Suppressor macrophage treated with lipopolysaccharide for 1 hour (primary cell): ENCODE data around the gene C12orf60.

Experiments
- DNase-seq, 3 donors: peaks; one replicate each; pipeline ENCODE4 v3.0.0-alpha.2; 2020 to 2022

C12orf60 gene

DNA sequence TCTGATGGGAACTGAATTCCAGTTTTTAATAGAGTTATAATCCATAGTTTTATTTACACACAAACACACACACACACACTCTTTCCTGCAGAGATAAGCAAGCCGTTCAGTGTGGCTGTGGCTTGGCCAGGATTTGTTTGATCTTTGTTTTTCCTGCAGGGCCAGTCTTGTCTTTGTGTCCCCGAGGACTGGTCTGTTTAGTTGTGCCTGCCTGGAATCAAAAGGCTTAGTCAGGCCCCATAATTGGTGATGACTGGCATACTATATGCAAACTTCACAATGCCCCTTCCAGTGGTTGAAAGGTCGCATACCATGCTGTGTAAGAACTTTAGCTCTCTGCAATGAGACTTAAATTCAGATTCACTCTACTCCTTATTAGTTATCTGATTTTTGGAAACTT, 26.2 kb upstream of the C12orf60 start:
- no peak for DNase-seq

DNA sequence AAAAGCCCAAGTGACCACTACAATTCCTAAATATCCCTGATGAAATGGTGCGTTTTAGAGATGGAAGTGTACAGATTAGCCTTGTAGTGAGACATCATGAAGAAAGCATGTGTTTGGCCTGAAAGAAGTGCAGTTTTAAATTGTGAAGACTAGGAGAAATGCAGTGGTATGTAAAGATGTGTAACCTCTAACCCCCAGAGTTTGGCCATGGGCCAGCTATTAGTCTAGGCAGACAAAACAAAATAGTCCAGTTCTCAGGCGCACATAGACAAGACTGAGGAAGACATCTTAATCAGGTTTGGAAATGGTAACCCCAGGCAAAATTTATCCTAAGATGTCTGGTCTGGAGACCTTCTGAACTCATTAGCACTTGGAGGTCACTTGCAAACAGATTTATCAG, 23.6 kb upstream of the C12orf60 start:
- no peak for DNase-seq

DNA sequence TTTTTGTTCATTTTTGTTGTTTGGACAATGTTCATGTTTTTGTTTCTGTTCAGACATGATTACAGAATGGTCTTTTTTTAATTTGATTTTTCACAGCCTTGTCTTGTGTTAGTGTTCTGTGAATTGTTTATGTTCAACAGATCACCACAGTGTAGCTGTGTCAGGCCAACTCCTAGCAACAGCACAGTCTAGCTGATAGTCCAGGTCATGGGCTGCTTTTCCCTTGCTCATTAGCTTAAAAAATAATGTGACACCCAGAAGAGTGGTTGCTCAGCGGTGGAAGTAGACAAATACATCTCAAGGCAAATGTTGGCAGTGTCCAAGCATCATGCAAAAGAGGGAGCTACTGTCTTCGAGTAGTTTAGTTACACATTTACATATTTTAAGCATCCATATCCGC, 22.6 kb upstream of the C12orf60 start:
- no peak for DNase-seq

DNA sequence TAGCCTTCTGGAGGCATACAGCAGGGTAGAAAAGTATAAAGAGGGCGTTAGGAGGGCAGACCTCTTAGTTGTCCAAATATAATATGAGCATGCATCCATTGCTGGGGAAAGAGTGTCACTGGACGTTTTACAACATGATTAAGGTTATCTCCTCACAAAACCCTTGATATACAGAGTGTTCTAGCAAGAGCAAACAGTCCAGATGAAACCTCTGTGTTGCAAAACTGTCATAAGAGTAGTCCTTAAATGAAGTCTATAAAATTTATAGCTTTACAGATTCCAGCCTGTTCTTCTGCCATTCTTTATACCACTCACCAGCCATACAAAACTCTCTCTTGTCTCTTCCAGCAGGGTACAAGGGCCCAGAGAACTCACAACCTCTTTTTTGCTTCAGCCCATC, 21.9 kb upstream of the C12orf60 start:
- no peak for DNase-seq

DNA sequence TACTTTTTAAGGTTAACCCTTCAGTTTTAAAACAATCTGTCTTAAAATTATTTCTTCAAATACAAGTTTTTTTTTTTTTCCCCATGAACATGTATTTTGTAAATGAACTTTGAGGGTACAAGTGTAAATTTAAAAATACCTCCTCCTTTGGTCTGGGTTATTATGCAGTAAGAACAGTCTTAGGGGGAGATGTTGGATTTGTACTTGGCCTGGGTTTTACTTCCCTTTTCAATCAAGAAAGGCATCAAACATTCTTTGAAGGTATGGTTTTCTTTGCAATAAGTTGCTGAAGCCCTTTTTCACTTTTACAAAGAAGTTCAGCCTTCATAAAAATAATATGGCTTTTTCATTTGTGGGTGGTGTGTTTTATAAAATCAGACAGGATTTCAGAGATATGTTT, 20.7 kb upstream of the C12orf60 start:
- no peak for DNase-seq

DNA sequence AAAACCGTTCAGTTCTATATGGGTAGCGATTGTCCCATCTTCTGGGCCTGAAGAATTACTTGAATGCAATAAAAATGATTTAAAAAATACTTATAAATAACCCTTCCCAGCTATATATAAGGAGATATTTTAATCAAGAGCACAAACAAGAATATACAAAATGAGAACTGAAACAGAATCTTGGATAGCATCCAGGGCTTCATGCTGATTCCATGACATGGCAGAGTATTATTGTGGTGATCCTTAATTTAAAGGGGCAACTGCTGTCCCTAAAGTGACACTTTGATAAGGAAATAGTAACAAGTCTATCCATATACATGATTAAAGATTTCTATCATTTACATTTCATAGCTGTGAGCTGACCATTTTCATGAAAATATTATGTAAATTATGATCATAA, 19.0 kb upstream of the C12orf60 start:
- DNase-seq, result peak; percentile 38 to 43 (median 42)

DNA sequence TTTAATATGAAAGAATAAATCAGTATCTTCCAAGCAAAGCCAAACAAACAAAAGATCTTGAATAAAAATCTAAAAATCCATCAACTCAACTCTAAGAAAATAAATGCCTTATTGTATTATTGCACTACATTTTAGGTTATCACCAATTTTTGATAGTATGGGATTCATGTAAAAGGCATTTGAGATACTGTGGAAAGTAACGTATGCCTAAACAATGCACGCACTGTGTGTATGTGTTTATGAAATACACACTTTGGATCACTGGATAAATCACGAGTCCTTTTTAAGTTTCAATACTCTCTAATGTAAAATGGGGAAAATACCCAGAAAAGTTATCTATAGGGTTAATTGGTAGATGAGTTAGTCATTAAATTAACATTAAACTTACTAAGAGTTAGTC, 17.9 kb upstream of the C12orf60 start:
- no peak for DNase-seq

DNA sequence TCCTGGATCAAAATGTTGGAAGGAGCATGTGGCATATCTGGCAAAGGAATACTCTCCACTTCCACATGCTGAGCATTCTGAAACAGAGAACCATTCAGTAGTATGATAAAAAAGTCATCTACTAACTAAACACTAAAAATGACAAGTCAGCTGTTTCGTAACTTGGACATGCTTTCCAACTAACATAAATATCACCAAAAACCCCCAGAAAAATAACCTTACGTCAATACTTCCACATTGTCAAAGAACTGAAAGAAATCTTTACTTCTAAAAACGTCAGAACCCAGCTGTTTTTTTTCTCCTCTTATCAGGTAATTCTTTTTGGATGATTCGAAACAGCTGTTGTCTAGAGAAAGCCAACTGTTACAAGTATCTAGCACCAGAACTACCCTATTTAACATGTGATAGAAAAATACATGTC, 8.4 kb upstream of the C12orf60 start:
- peak; percentile 52 to 83 (median 76) for DNase-seq

DNA sequence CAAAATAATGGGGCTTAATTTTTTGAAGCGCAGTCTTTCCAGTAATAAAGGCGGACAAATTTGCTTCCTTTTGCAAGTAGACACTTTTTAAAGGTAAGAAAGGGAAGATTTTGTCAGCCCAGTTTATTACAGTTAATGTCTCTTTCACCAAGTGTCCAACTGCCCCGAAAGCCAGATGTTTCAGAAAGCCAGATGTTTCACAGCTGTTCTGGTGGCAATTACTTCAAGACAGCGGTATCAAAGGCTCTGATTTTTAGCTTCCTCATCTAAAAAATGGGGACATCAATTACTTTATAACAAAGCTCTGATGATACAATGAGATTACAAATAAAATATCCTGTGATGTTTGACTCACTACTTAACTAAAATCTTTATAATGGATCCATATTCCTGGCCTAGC, 1.2 kb upstream of the C12orf60 start:
- peak in 1 of 3 donors; percentile 21 for DNase-seq

DNA sequence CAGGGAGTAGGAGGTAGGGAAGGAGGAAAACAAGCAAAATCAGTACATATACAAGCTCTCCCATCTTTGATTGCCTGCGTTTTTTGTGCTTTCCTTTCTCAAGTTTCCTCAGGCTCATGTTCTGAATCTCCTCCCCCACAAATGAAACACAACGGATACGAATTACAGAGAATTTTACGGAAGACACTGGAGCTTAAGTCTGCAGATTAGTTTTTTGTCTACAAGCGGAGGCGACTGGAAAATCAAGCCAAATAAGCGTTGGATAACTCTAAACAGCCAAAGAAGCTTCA, 804 bp upstream of the C12orf60 start:
- DNase-seq, result no peak

DNA sequence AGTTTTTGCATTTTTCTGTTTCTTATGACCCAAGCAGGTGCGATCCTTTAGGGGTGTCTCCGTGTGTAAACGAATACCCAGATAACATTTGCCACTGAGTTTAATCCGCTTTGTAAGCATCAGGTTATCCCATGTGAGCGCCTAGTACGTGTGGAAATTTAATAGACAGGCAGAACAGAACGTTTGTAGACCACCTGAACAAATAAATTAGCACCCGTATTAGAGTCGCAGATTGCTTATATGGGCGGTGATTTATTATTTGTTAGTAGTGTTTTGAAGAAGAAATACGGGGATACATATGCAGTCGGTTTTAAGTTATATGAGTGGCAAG, 325 bp downstream of the C12orf60 start:
- no peak for DNase-seq

DNA sequence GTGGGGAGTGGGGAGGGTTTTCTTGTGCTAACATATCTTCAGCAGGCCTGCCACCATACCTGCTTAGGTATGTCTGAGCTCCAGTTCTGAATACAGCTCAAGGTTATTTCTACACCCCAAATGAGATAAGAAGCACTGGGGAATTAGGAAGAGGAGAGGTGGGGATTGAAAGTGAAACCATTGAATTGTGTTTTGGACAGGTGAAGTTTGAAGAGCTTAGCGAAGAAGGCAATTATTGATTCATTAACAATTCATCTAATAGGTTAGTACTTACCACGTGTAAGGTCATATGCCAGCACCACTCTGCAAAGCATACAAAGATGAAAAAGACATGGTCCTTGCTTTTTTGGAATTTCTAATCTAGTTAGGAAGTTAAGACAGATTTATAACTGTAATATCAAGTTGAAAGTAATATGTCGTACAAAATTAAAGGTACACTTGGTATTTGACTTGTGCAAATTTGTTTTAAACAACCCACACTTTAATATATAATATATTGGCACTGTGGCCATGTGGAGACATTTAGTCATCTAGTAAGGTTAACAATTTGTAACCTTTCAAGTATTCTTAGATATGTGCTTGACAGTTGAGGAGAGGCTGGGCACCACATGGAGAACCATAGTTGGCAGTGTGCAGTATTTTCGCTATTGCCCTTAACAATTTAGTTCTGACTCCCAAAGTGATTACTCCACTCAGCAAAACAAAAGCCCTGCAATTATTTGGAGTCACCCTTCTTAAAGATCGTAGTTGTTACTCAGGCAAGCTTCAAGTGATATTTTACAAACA, 6.9 kb downstream of the C12orf60 start:
- no peak for DNase-seq

DNA sequence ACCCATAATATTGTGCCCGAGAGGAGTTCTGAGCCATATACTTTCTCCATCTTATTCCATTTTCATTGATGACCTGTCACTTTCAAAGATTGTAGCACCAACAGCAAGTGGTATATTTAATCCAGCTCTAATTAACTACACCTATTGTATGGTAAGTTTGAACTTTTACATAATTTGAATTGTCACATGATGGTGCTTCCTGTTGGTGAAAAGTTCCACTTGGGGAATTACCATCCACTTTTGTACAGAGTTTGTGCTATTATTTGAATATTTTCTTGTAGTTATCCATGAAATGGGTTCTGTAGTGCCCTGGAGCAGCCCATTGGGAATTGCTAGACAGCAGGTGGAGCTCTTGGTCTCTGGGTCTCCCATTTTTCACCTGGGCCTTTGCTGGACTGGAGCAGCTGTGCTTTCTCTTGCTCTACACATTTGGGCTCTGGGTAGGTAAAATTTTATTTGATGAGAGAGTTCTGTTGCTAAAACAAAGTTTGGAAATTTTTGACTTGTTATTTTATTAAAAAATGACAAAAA, 7.5 kb downstream of the C12orf60 start:
- peak in 1 of 3 donors; percentile 3 for DNase-seq

DNA sequence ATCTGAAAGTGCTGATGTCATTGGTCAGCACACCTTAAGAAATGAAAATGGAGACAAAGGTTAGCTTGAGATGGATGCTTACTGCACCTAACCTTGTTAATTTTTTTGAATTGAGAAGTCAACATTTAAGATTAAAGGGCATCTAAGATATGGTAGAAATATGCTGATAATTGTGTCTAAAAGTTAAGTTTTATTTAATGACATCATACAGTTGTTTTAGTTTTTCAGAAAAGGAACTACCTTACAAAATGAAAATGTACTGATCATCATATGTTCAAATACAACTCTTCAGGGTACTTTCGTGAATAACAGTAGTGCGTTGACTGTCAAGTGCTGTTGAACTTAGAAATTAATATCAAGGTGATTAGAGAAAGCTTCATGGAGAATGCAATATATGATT, 8.0 kb downstream of the C12orf60 start:
- no peak for DNase-seq

DNA sequence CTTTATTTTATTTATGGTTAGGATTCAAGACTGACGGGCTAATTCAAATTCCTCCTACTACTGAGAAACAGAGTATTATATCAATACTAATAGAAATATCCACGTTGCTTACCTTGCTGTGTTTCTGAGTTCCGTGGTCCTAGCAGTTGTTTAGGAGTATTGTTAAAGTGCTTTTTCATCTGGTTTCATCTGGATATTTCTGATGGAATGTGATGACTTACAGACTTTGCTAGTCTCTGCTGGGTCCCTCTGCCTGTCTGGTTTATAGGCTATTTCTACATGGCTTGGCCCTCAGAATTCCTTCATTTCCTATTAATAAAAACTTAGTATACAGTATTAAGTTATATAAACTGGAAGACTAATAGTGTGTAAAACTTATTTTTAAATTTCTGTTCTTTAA, 10.5 kb downstream of the C12orf60 start, which contains the start of gene SMCO3:
TSS of gene SMCO3 (minus strand) at position 169 of the 400 bp plus-strand sequence. CDS start 7,502 bp downstream, outside the sequence.
- DNase-seq, result no peak

DNA sequence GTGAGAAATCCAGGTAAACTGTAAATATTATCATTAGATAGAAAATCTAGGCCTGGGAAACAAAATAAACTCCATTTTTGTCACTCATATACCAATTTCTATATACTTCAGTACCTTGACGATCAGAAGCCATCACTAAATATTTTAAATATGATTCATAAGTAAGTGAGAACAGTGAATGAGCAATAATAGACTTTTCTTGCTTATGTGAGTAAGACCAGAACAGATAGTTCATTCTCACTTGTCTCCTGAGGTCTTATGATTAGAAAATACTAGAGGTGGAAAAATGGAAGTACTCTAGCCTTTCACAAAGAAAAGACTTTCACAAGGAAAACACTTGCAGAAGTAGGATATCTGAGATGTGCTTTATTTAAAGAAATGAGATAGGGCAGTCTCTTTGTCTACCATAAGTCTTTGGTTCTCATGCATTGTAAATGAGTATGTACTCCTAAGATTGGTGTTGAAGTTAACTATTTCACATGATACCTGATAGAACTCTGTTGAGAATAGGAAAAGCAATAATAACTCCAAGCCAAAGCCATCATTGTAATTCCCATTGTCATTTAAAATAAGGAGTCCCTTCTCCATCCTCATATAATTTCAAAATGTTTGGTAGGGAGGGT, 20.7 kb downstream of the C12orf60 start:
- DNase-seq, result no peak

DNA sequence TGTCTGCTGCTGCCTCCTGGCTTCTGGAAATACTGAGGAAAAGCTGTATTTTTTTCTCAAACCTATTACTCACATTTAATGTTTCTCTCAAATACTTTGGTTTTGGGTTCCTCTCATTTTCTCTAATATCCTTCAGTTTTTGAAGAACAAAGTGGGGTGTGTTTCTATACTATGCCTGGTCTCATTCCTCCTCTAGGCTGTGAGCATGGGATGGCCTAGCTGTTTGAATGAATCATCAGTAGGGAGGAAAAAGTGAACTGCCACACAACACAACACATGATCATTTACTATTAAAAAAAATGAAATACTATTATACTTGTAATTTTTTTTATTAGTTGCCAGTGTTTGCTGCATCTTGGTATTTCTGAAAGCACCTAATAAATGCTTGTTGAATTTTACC, 21.8 kb downstream of the C12orf60 start:
- DNase-seq, result no peak

DNA sequence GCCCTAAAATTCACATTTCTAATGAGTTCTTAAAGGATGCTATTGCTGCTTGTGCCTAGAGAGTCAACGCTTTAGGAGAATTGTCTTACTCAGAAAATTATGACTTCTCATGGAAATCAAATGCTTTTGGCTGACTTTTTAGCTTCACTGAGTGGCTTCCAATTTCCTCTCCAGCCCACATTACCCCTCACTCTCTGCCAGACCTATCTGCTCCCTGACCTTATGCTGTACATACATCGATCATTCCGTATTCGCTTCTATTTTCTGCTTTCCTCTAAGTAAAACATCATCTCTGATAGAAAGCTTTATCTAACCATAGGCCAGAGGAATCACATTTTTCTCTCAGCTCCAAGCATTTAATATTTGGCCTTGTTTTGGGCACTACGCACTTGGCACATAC, 23.0 kb downstream of the C12orf60 start:
- no peak for DNase-seq

DNA sequence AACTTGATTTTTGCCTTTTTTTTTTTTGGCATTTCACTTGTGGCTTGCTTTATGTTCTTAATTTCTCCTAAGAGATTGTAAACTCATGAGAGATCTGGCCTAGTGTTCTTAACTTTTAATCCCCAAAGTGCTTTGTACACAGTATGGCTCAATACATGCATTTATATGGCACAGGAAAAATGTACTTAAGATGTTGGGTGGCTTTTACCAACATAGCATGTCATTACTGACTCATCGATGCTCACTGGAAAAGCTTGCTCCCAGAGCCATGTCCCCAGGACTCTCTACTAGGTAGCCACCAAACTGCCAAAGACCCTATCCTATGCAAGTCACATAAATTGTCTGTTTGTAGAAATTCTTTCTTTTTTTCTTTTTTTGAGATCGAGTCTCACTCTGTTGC, 23.6 kb downstream of the C12orf60 start:
- DNase-seq, result no peak

DNA sequence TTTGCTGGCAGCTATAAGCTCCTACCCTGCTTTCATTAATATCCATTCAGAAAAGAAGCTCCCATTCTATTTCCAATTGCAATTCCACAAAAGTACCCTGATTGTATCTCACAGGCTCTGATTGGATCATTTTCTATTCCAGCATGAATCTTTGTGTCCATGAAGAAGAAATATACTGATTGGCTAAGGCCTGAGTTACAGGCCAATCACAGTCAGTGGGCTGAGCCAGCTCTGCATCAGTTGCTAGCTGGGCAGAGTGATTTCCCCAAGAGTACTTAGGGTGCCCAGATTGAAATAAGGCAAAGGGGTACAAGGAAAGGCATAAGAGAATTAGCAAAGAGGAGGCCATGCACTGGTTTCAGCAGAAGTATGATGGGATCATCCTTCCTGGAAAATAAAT, 25.4 kb downstream of the C12orf60 start:
- DNase-seq, result peak in 2 of 3 donors; percentile 17

DNA sequence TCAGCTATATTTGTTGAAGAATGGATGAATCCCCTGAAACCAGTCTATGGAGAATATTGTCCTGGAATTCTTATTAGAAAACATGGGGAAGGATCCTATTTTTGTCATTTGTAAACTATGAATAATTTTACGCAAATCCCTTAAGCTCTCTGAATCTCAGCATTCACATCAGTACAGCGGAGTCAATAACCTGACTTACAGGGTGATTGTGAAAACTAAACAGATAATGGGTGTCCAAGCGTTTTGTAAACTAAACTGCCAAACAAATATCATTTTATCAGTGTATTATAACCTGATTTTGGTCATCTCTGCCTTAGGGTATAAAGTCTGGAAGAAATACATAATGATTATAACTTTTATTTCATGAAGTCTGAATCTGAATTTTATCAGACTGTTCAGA, 29.9 kb downstream of the C12orf60 start:
- DNase-seq, result no peak

DNA sequence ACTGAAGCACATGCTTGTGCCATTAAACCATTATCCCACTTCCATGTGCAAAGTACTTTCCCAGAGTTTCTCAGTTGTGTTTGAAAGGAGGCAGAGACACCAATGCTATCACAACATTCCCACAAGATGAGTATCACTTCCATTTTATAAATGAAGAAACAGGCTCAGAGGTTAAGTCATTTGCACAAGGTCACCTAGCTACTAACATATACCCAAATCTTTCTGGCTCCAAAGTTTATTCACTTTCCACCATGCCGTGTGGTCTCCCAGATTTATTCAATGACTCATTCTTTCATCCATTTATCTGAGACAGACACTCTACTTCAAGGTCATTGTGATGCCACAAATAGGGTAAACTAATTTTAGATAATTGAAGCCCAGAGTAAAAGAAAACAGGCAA, 30.5 kb downstream of the C12orf60 start:
- no peak for DNase-seq

DNA sequence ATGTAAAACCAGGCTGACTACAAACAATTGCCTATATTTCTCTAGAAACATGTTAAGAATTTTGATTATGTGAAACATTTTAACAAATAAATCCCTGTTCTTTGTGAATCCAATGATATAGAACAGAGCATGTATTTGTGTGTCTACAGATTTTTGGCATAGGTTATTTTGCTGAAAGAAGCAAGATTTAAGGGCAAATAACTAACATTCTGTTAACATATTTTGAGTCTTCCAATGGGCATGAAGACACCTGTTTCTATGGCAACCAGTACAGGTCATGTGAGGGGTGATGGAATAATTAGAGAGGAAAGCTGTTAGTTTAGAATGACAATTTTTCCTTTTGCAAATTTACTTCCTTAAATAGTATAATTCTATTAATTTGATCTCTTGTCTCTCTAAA, 31.0 kb downstream of the C12orf60 start:
- DNase-seq, result no peak

DNA sequence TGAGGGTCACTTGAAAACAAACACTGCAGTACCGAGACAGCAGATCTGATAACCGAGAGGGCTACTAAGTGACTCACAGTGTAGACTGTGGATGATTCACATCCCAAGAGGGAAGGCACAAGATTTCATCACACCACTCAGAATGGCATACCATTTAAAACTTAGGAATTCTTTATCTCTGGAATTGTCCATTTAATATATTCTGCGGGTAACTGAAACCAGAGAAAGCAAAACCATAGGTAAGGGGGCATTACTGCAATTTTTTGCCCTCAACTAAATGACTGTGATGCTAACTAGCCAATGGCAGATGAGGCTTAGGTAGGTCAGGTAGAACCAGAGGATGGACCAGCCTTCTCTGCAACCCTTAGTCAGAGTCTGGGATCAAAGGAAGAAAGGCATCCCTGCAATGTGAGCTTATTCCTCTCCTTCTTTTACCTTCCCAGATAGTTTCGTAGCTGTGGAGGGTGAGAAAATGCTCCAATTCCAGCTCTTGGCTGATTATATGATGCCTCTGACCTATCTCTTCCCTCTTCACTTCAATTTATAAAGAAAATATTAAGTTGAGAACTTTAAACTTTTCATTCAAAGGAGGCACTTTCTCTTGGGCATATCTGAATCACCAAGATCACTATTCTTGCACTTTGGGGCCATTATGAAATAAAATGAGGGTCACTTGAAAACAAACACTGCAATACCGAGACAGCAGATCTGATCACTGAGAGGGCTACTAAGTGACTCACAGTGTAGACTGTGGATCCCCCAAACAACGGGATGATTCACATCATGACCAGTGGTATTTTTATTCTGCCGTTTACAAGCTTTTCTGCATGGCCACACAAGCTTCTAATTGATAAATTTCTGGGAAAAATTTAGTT, 33.1 kb downstream of the C12orf60 start:
- peak; percentile 54 to 73 (median 73) for DNase-seq
